Ovary (tissue), 3 donors: Measurements from ENCODE around the gene RASGRP3.

Experiments
- CTCF ChIP-seq, 3 donors: fragments of 450-650 bp in 2 of 3; fragments of 200-600 bp in 1 of 3; IDR thresholded peaks; one replicate each; pipeline versions ENCODE4 v1.5.1 to v1.8.0; 2016 to 2022; ENCODE audit warnings: antibody characterized with exemption in 3 of 3, mild to moderate bottlenecking in 1 of 3
- POLR2A ChIP-seq: fragments of 450-650 bp; IDR thresholded peaks from one replicate; pipeline ENCODE4 v1.6.1; 2017; ENCODE audit warnings: antibody characterized with exemption, mild to moderate bottlenecking, moderate library complexity
- donor health status: DM: no; HTN: no; CAD: no.

- TF ChIP-seq CTCF (IDR thresholded peaks at IDR 0.05) (no peak), POLR2A (no peak)
These were observed 82.9 kb downstream of the RASGRP3 start for GRCh38 chr2:33559328-33559727.
